Astrocyte (in vitro differentiated cells and primary cell): Measurements from ENCODE around the gene EPS15. TPM values are rescaled to one million over a fixed set of nuclear protein-coding genes. Genes with fewer than 3 reads are reported as not detected.

Experiments used
- DNase-seq: peaks from one replicate; pipeline ENCODE4 v3.0.0-alpha.2; 2010; ENCODE audit warnings: low read depth
- FAIRE-seq: peaks from 2 replicates; lab custom pipeline; 2011; peaks lifted over from hg19 to GRCh38; lab: Jason Lieb, UNC
- H2AFZ ChIP-seq: 2 replicates; pipeline ENCODE4 v1.6.0; 2012; ENCODE audit warnings: low read depth, low read length, inconsistent platforms
- H3K27ac ChIP-seq: 2 replicates; pipeline ENCODE4 v1.5.1; 2011; ENCODE audit warnings: low read depth, low read length, inconsistent platforms
- H3K27me3 ChIP-seq: 2 replicates; pipeline ENCODE4 v1.6.0; 2011; ENCODE audit warnings: low read length, inconsistent platforms; ENCODE audit not compliant: insufficient read depth
- H3K36me3 ChIP-seq: 2 replicates; pipeline ENCODE4 v1.5.1; 2011; ENCODE audit warnings: low read length, inconsistent platforms; ENCODE audit not compliant: insufficient read depth
- H3K4me1 ChIP-seq: 2 replicates; pipeline ENCODE4 v1.5.1; 2011; ENCODE audit warnings: low read length, inconsistent platforms; ENCODE audit not compliant: insufficient read depth
- H3K4me2 ChIP-seq: 2 replicates; pipeline ENCODE4 v1.6.0; 2012; ENCODE audit warnings: low read length, inconsistent platforms
- H3K4me3 ChIP-seq: 2 replicates; pipeline ENCODE4 v1.5.1; 2011; ENCODE audit warnings: low read depth, mild to moderate bottlenecking, low read length, inconsistent platforms; ENCODE audit not compliant: insufficient read depth
- H3K79me2 ChIP-seq: 2 replicates; pipeline ENCODE4 v1.6.0; 2012; ENCODE audit warnings: mild to moderate bottlenecking, low read length, inconsistent platforms; ENCODE audit not compliant: insufficient read depth
- H3K9ac ChIP-seq: 2 replicates; pipeline ENCODE4 v1.6.0; 2012; ENCODE audit warnings: mild to moderate bottlenecking, low read length, inconsistent platforms
- H3K9me3 ChIP-seq: 2 replicates; pipeline ENCODE4 v1.5.1; 2012; ENCODE audit warnings: low read depth, mild to moderate bottlenecking, low read length, inconsistent platforms; ENCODE audit not compliant: insufficient read depth
- H4K20me1 ChIP-seq: 2 replicates; pipeline ENCODE4 v1.6.0; 2012; ENCODE audit warnings: low read length, inconsistent platforms; ENCODE audit not compliant: insufficient read depth
- H3K27ac Mint-ChIP-seq: one replicate; pipeline ENCODE4 v1.8.0; 2021; ENCODE audit warnings: mild to moderate bottlenecking, mixed read lengths; ENCODE audit not compliant: unreplicated experiment
- H3K27me3 Mint-ChIP-seq: one replicate; pipeline ENCODE4 v1.8.0; 2021; ENCODE audit warnings: low read depth, mixed read lengths; ENCODE audit not compliant: unreplicated experiment
- H3K36me3 Mint-ChIP-seq: one replicate; pipeline ENCODE4 v1.8.0; 2021; ENCODE audit warnings: low read depth, mixed read lengths; ENCODE audit not compliant: unreplicated experiment
- H3K4me1 Mint-ChIP-seq: one replicate; pipeline ENCODE4 v1.8.0; 2021; ENCODE audit warnings: low read depth, mixed read lengths; ENCODE audit not compliant: unreplicated experiment
- H3K4me3 Mint-ChIP-seq: one replicate; pipeline ENCODE4 v1.8.0; 2021; ENCODE audit warnings: mild to moderate bottlenecking, moderate library complexity, mixed read lengths; ENCODE audit not compliant: unreplicated experiment
- H3K9me3 Mint-ChIP-seq: one replicate; pipeline ENCODE4 v1.8.0; 2021; ENCODE audit warnings: mild to moderate bottlenecking, mixed read lengths; ENCODE audit not compliant: unreplicated experiment
- EZH2 ChIP-seq: IDR thresholded peaks from 2 replicates; pipeline ENCODE4 v1.6.1; 2012; ENCODE audit warnings: mild to moderate bottlenecking, low read length, inconsistent platforms; ENCODE audit not compliant: insufficient read depth
- total RNA-seq: library from RNA; stranded (reverse); gene quantifications from 2 replicates; pipeline ENCODE4 v1.2.1, GENCODE V29; 2021
- TF ChIP-seq, protein P1 (sequence below): IDR thresholded peaks from 2 replicates; pipeline ENCODE4 v1.5.1; 2011; ENCODE audit warnings: low read depth, mild to moderate bottlenecking, inconsistent platforms, low read length, moderate library complexity; ENCODE audit not compliant: insufficient read depth

The EPS15 gene
- total RNA-seq, 1 donor from 2014 or later: 70.6 TPM

- Mint-ChIP-seq H3K4me3 (peak overlapping the region; percentile 68), H3K9me3 (no peaks in the 10 kb centered on the region), H3K4me1 (peaks cover 22% of the 10 kb centered on the region), H3K27ac (no peak overlapping the region), H3K36me3 (no peaks in the 10 kb centered on the region), H3K27me3 (no peaks in the 10 kb centered on the region)
- TF ChIP-seq, protein P1, sequence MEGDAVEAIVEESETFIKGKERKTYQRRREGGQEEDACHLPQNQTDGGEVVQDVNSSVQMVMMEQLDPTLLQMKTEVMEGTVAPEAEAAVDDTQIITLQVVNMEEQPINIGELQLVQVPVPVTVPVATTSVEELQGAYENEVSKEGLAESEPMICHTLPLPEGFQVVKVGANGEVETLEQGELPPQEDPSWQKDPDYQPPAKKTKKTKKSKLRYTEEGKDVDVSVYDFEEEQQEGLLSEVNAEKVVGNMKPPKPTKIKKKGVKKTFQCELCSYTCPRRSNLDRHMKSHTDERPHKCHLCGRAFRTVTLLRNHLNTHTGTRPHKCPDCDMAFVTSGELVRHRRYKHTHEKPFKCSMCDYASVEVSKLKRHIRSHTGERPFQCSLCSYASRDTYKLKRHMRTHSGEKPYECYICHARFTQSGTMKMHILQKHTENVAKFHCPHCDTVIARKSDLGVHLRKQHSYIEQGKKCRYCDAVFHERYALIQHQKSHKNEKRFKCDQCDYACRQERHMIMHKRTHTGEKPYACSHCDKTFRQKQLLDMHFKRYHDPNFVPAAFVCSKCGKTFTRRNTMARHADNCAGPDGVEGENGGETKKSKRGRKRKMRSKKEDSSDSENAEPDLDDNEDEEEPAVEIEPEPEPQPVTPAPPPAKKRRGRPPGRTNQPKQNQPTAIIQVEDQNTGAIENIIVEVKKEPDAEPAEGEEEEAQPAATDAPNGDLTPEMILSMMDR: no peak
- TF ChIP-seq EZH2: no peak
- H3K4me3 ChIP-seq: no peak overlapping the region
- H3K9me3 ChIP-seq: no peaks in the 10 kb centered on the region
- no peaks in the 10 kb centered on the region for H3K27me3 ChIP-seq
- H3K27ac ChIP-seq: peak overlapping the region; percentile 24
- no peaks in the 10 kb centered on the region for H3K36me3 ChIP-seq
- H3K9ac ChIP-seq: no peak overlapping the region
- peaks cover 16% of the 10 kb centered on the region for H3K4me1 ChIP-seq
- peak; percentile 96 for DNase-seq
- H4K20me1 ChIP-seq: peaks cover 19% of the 10 kb centered on the region
- no peak overlapping the region for H2AFZ ChIP-seq
- H3K4me2 ChIP-seq: peak overlapping the region; percentile 6
- H3K79me2 ChIP-seq: peaks cover 35% of the 10 kb centered on the region
- peak; percentile 80 for FAIRE-seq
Measured at GRCh38 chr1:51519865-51520699, 1.0 kb upstream of the EPS15 start.

DNA sequence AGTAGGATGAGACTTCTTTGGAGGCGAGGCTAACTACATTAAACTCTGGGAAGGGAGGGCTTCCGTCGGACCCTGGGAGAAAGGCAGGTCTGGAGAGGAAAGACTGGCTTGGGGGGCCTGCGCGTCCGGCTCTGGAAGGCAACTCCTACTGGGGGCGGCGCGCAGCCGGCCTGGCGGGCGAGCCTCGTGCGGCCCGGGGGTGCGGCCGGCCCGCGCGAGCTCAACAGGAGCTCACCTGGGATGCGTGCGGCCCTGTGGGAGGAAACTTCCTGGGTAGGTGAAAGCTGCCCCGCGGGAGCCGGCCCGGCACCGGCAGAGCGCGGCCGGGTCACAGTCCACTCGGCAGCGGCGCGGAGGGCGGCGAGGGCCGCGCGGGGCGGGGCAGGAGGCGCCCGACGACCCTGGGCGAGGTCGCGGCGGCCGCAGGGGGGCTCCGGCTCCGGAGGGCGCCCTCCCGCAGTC lies 449 bp downstream of the EPS15 start:
- Mint-ChIP-seq H3K27ac (peak overlapping the region; percentile 49), H3K4me1 (peaks cover 31% of the 10 kb centered on the region), H3K36me3 (no peaks in the 10 kb centered on the region), H3K4me3 (peak overlapping the region; percentile 93), H3K9me3 (no peaks in the 10 kb centered on the region), H3K27me3 (no peaks in the 10 kb centered on the region)
- Histone ChIP-seq H4K20me1 (peaks cover 27% of the 10 kb centered on the region), H3K27me3 (no peaks in the 10 kb centered on the region), H3K9ac (peak overlapping the region; percentile 83), H3K27ac (peak overlapping the region; percentile 54), H3K79me2 (peaks cover 49% of the 10 kb centered on the region), H3K4me1 (peaks cover 16% of the 10 kb centered on the region), H2AFZ (peak overlapping the region; percentile 75), H3K4me2 (peak overlapping the region; percentile 97), H3K4me3 (peak overlapping the region; percentile 74), H3K9me3 (no peaks in the 10 kb centered on the region), H3K36me3 (no peaks in the 10 kb centered on the region)
- TF ChIP-seq, protein P1: no peak
- no peak for TF ChIP-seq EZH2
- DNase-seq: peak; percentile 6
- FAIRE-seq: no peak
